Sigmoid colon (tissue), 4 donors: ENCODE measurements around the gene CCDC122.

Experiments used
- EP300 ChIP-seq, 4 donors: sonication (generic); formaldehyde crosslinking; IDR thresholded peaks; one replicate each; pipeline ENCODE4 v1.6.1; 2017; ENCODE audit warnings: antibody characterized with exemption in 4 of 4
- POLR2A ChIP-seq, 2 donors: fragments of 450-650 bp; IDR thresholded peaks; one replicate each; pipeline ENCODE4 v1.6.1; 2016; ENCODE audit warnings: antibody characterized with exemption in 2 of 2, mild to moderate bottlenecking in 2 of 2, moderate library complexity in 2 of 2
- POLR2AphosphoS5 ChIP-seq, 4 donors: sonication (generic); formaldehyde crosslinking; IDR thresholded peaks; one replicate each; pipeline ENCODE4 v1.6.1; 2017; ENCODE audit warnings: antibody characterized with exemption in 4 of 4
- TF ChIP-seq, protein P1 (sequence below), 4 experiments: fragments of 450-650 bp in 3 of 4; fragments of 200-600 bp in 1 of 4; IDR thresholded peaks; one replicate each; pipeline ENCODE4 v1.5.1; 2016 to 2019; ENCODE audit warnings: antibody characterized with exemption in 4 of 4, mild to moderate bottlenecking in 3 of 4, moderate library complexity in 2 of 4

GRCh38 chr13:43816401-43816889 lies 63.1 kb downstream of the CCDC122 start:
- no peak for TF ChIP-seq POLR2AphosphoS5 (IDR thresholded peaks at IDR 0.05)
- TF ChIP-seq, protein P1, sequence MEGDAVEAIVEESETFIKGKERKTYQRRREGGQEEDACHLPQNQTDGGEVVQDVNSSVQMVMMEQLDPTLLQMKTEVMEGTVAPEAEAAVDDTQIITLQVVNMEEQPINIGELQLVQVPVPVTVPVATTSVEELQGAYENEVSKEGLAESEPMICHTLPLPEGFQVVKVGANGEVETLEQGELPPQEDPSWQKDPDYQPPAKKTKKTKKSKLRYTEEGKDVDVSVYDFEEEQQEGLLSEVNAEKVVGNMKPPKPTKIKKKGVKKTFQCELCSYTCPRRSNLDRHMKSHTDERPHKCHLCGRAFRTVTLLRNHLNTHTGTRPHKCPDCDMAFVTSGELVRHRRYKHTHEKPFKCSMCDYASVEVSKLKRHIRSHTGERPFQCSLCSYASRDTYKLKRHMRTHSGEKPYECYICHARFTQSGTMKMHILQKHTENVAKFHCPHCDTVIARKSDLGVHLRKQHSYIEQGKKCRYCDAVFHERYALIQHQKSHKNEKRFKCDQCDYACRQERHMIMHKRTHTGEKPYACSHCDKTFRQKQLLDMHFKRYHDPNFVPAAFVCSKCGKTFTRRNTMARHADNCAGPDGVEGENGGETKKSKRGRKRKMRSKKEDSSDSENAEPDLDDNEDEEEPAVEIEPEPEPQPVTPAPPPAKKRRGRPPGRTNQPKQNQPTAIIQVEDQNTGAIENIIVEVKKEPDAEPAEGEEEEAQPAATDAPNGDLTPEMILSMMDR (IDR thresholded peaks at IDR 0.05), result no peak
- no peak for TF ChIP-seq EP300 (IDR thresholded peaks at IDR 0.05)
- TF ChIP-seq POLR2A (IDR thresholded peaks at IDR 0.05), result no peak
